ENCODE data around the gene SMIM9.

DNA sequence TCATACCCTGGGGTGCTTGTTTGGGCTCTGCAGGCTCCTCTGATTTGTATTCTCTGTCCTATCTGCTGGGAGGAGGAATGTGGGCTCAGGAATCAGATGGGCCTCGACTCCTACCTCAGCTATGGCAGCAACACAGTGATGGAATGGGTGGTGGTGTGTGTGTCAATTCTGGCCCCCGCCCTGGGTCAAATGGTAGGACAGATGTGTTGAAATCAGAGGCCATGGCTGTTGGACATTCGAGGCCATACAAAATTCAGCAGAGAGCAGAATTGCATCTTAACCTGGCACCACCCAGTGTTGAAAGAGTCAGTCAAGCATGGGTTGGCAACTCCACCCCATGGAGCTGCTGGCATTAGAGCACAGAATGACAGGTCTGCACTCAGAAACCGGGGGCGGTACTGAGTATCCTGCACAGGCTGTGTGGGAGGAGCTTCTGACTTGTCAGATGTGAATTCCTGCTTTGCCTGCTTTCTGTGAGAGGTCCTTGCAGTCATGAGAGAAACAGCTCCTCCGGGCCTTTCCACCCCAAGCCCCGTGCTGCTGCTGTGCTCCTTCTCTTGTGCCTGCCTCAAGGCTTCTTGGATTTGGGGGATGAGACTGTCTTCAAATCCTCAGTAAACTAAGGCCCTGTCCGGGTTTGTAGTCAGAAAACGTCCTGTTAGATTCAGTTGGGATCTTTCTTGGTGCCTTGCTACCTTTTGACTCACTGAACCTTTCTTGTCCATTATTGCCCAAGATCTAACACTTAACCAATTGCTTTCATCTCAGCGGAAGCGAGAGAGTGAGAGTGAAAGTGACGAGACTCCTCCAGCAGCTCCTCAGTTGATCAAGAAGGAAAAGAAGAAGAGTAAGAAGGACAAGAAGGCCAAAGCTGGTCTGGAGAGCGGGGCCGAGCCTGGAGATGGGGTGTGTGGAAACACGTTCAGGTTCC, 58.8 kb downstream of the SMIM9 start:
- no peak for TF ChIP-seq POLR2AphosphoS5 (IDR thresholded peaks at IDR 0.05)
- TF ChIP-seq, protein P1, sequence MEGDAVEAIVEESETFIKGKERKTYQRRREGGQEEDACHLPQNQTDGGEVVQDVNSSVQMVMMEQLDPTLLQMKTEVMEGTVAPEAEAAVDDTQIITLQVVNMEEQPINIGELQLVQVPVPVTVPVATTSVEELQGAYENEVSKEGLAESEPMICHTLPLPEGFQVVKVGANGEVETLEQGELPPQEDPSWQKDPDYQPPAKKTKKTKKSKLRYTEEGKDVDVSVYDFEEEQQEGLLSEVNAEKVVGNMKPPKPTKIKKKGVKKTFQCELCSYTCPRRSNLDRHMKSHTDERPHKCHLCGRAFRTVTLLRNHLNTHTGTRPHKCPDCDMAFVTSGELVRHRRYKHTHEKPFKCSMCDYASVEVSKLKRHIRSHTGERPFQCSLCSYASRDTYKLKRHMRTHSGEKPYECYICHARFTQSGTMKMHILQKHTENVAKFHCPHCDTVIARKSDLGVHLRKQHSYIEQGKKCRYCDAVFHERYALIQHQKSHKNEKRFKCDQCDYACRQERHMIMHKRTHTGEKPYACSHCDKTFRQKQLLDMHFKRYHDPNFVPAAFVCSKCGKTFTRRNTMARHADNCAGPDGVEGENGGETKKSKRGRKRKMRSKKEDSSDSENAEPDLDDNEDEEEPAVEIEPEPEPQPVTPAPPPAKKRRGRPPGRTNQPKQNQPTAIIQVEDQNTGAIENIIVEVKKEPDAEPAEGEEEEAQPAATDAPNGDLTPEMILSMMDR (IDR thresholded peaks at IDR 0.05): no peak

Measured in esophagus muscularis mucosa (tissue), 3 donors.